Peyer's patch (tissue), 4 donors: Measurements from ENCODE around the gene EPS8L2. TPM values are rescaled to one million over a fixed set of nuclear protein-coding genes. Genes with fewer than 3 reads are reported as not detected.

Experiments used
- DNase-seq, 3 donors: peaks; one replicate each; pipeline ENCODE4 v3.0.0-alpha.2; 2017 to 2019
- H3K27ac ChIP-seq, 4 donors: fragments of 200-600 bp; sonication (generic); one replicate each; pipeline ENCODE4 v1.5.1; 2016 to 2019
- H3K27me3 ChIP-seq, 2 donors: fragments of 200-600 bp; sonication (generic); one replicate each; pipeline ENCODE4 v1.5.1; 2019
- H3K36me3 ChIP-seq, 3 donors: fragments of 200-600 bp; sonication (generic); one replicate each; pipeline ENCODE4 v1.5.1; 2016 to 2019
- H3K4me1 ChIP-seq, 4 donors: fragments of 200-600 bp; sonication (generic); one replicate each; pipeline ENCODE4 v1.5.1; 2016 to 2019
- H3K4me3 ChIP-seq, 4 donors: fragments of 200-600 bp; sonication (generic); 1 replicate in 3 of 4; 2 replicates in 1 of 4; pipeline ENCODE4 v1.5.1; 2016 to 2019; ENCODE audit warnings: mild to moderate bottlenecking in 1 of 4
- H3K9me3 ChIP-seq, 4 donors: fragments of 200-600 bp; sonication (generic); one replicate each; pipeline ENCODE4 v1.5.1; 2016 to 2019; ENCODE audit warnings: mild to moderate bottlenecking in 1 of 4
- POLR2A ChIP-seq, 2 donors: fragments of 450-650 bp; IDR thresholded peaks; one replicate each; pipeline ENCODE4 v1.5.1; 2017; ENCODE audit warnings: antibody characterized with exemption in 2 of 2, mild to moderate bottlenecking in 2 of 2, moderate library complexity in 2 of 2
- total RNA-seq, 4 donors: library from RNA; depleted of rRNA; stranded (reverse); fragments of >200 nt; gene quantifications; one replicate each; pipeline ENCODE4 v1.1.0, GENCODE V29; 2016
- TF ChIP-seq, protein P1 (sequence below), 6 experiments: fragments of 450-650 bp in 4 of 6; fragments of 200-600 bp in 2 of 6; sonication (generic) in 1 of 6; IDR thresholded peaks; one replicate each; pipeline ENCODE4 v1.5.1; 2017 to 2019; ENCODE audit warnings: antibody characterized with exemption in 6 of 6, mild to moderate bottlenecking in 3 of 6, moderate library complexity in 1 of 6

Gene EPS8L2
- total RNA-seq, 4 donors from 2014 or later, result 258 to 710 (median 672) TPM

DNA sequence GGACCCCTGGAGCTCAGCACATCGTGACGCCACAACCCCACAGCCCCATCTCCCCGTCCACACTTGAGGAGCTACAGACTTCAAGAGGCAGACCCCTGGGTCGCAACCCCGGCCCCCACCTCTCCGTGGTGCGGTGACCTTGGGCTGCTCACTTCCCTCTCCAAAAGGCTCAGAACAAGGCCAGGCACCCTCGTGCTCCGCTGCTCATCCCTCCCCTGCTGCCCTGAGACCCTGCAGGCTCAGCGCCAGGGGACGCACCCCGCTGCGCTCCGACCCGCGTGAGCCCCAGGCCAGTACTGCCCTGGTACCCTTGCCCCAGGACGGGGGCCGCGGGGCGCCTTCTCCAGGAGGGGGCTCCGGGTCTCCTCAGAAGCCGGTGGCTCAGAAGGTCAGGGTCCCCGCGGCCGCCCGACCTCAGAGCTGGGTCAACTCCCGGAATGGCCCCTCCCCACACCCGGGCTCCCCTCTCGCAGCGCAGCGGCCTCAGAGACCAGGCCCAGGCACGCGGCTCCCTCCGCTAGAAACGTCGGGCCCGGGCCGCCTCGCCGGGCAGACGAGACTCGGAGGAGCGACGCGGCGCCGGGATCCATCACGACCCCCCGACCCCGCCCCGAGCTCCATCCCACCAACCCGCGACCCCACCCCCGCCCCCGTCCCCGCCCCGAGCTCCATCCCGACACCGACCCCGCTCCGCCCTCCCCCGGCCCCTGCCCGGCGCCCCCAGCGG is 70.7 kb downstream of the EPS8L2 start:
- Histone ChIP-seq H3K27me3 (no peaks in the 10 kb centered on the region), H3K27ac (peak overlapping the region; percentile 76 to 92 (median 88)), H3K9me3 (no peaks in the 10 kb centered on the region), H3K36me3 (peaks cover 0 to 27% (median 0%) of the 10 kb centered on the region in 3 donors), H3K4me1 (peaks cover 0 to 42% (median 12%) of the 10 kb centered on the region in 4 donors), H3K4me3 (peak overlapping the region; percentile 70 to 97 (median 81))
- no peak for DNase-seq
- TF ChIP-seq POLR2A (IDR thresholded peaks at IDR 0.05), result no peak
- TF ChIP-seq, protein P1, sequence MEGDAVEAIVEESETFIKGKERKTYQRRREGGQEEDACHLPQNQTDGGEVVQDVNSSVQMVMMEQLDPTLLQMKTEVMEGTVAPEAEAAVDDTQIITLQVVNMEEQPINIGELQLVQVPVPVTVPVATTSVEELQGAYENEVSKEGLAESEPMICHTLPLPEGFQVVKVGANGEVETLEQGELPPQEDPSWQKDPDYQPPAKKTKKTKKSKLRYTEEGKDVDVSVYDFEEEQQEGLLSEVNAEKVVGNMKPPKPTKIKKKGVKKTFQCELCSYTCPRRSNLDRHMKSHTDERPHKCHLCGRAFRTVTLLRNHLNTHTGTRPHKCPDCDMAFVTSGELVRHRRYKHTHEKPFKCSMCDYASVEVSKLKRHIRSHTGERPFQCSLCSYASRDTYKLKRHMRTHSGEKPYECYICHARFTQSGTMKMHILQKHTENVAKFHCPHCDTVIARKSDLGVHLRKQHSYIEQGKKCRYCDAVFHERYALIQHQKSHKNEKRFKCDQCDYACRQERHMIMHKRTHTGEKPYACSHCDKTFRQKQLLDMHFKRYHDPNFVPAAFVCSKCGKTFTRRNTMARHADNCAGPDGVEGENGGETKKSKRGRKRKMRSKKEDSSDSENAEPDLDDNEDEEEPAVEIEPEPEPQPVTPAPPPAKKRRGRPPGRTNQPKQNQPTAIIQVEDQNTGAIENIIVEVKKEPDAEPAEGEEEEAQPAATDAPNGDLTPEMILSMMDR (IDR thresholded peaks at IDR 0.05), result no peak

Other genes with a start within 250 kb of the EPS8L2 start
- gene RNH1, start 199.0 kb upstream of the EPS8L2 start, total RNA-seq, result 100 to 1,000 TPM; 130 to 157 (median 137) TPM
- gene HRAS, start 170.7 kb upstream of the EPS8L2 start, total RNA-seq, result 10 to 100 TPM; 27.4 to 55.3 (median 35.1) TPM
- gene LRRC56, start 168.7 kb upstream of the EPS8L2 start, total RNA-seq, result 1 to 10 TPM in 2 of 4 donors, under 1 TPM in 2; 0.67 to 4.1 (median 2.4) TPM
- 10 to 100 TPM in 3 of 4 donors, 1 to 10 TPM in 1; 6.6 to 32.9 (median 14.1) TPM for gene LMNTD2, start 145.5 kb upstream of the EPS8L2 start, total RNA-seq
- gene RASSF7, start 145.3 kb upstream of the EPS8L2 start, total RNA-seq, result 100 to 1,000 TPM in 3 of 4 donors, 10 to 100 TPM in 1; 80.9 to 340 (median 172) TPM
- 10 to 100 TPM; 48.4 to 88.0 (median 57.8) TPM for gene PHRF1, start 129.8 kb upstream of the EPS8L2 start, total RNA-seq
- 10 to 100 TPM; 28.1 to 80.9 (median 58.4) TPM for gene IRF7, start 90.3 kb upstream of the EPS8L2 start, total RNA-seq
- 1,000 to 10,000 TPM in 3 of 4 donors, 10 to 100 TPM in 1; 77.6 to 1,696 (median 1,274) TPM for gene CDHR5, start 81.3 kb upstream of the EPS8L2 start, total RNA-seq
- 10 to 100 TPM in 1 of 4 donors, not detected in 3; 12.6 TPM for gene SCT, start 79.0 kb upstream of the EPS8L2 start, total RNA-seq
- 1 to 10 TPM in 2 of 4 donors, not detected in 2; 1.6 to 3.0 TPM for gene DRD4, start 69.0 kb upstream of the EPS8L2 start, total RNA-seq
- 10 to 100 TPM; 14.9 to 56.2 (median 47.0) TPM for gene DEAF1, start 11.0 kb upstream of the EPS8L2 start, total RNA-seq
- 10 to 100 TPM; 10.7 to 58.9 (median 44.5) TPM for gene TMEM80, start 10.4 kb upstream of the EPS8L2 start, total RNA-seq
- gene TALDO1, start 41.2 kb downstream of the EPS8L2 start, total RNA-seq, result 100 to 1,000 TPM; 140 to 175 (median 149) TPM
- gene GATD1, start 71.3 kb downstream of the EPS8L2 start, total RNA-seq, result 10 to 100 TPM; 47.6 to 81.7 (median 52.9) TPM
- gene CEND1, start 83.9 kb downstream of the EPS8L2 start, total RNA-seq, result not detected
- gene SLC25A22, start 92.0 kb downstream of the EPS8L2 start, total RNA-seq, result 10 to 100 TPM; 14.2 to 22.0 (median 16.6) TPM
- 10 to 100 TPM; 29.1 to 83.3 (median 70.2) TPM for gene PIDD1, start 99.0 kb downstream of the EPS8L2 start, total RNA-seq
- 1,000 to 10,000 TPM in 1 of 4 donors, 100 to 1,000 TPM in 3; 261 to 1,717 (median 510) TPM for gene RPLP2, start 103.7 kb downstream of the EPS8L2 start, total RNA-seq
- gene PNPLA2, start 112.7 kb downstream of the EPS8L2 start, total RNA-seq, result 100 to 1,000 TPM in 3 of 4 donors, 10 to 100 TPM in 1; 71.8 to 254 (median 163) TPM
- 100 to 1,000 TPM in 3 of 4 donors, 10 to 100 TPM in 1; 44.0 to 175 (median 110) TPM for gene CRACR2B, start 121.7 kb downstream of the EPS8L2 start, total RNA-seq
- gene CD151, start 126.7 kb downstream of the EPS8L2 start, total RNA-seq, result 100 to 1,000 TPM; 102 to 277 (median 237) TPM
- 10 to 100 TPM; 37.8 to 67.1 (median 44.8) TPM for gene POLR2L, start 136.3 kb downstream of the EPS8L2 start, total RNA-seq
- gene TSPAN4, start 136.6 kb downstream of the EPS8L2 start, total RNA-seq, result 10 to 100 TPM; 20.0 to 52.1 (median 38.4) TPM
- 10 to 100 TPM; 50.6 to 72.6 (median 57.2) TPM for gene CHID1, start 204.6 kb downstream of the EPS8L2 start, total RNA-seq
- gene AP2A2, start 219.6 kb downstream of the EPS8L2 start, total RNA-seq, result 100 to 1,000 TPM; 103 to 383 (median 136) TPM